GM18517 (cell line): ENCODE measurements around the gene PLD1.
"Not testable (repeated sequence)": the region's sequence is repeated elsewhere in the genome, so short reads cannot be mapped to it uniquely, and the experiment has no call there.

Source experiments
- ATAC-seq: cut with Tn5 transposase; IDR thresholded peaks from one replicate; pipeline ENCODE4 v1.9.1; 2021; ENCODE audit warnings: mild to moderate bottlenecking, moderate library complexity; ENCODE audit not compliant: unreplicated experiment

PLD1 gene

GRCh38 chr3:171815973-171816595 lies 5.8 kb upstream of the PLD1 start:
- no peak for ATAC-seq

GRCh38 chr3:171814662-171815061 lies 4.4 kb upstream of the PLD1 start:
- not testable (repeated sequence) for ATAC-seq

GRCh38 chr3:171813897-171814460 lies 3.7 kb upstream of the PLD1 start:
- peak; percentile 48 for ATAC-seq

GRCh38 chr3:171813278-171813896 lies 3.1 kb upstream of the PLD1 start:
- ATAC-seq, result no peak

GRCh38 chr3:171812811-171813210 lies 2.5 kb upstream of the PLD1 start:
- no peak for ATAC-seq

- ATAC-seq, result no peak
Observed at GRCh38 chr3:171811913-171812335, 1.6 kb upstream of the PLD1 start.

- no peak for ATAC-seq
Observed at GRCh38 chr3:171811295-171811912, 1.1 kb upstream of the PLD1 start.

GRCh38 chr3:171810629-171811294 lies 479 bp upstream of the PLD1 start:
- no peak for ATAC-seq

- ATAC-seq, result peak; percentile 37
Observed at GRCh38 chr3:171809611-171809860, 747 bp downstream of the PLD1 start.

GRCh38 chr3:171807806-171808205 lies 2.5 kb downstream of the PLD1 start:
- no peak for ATAC-seq

- ATAC-seq, result no peak
Observed at GRCh38 chr3:171807129-171807675, 3.1 kb downstream of the PLD1 start.

- no peak for ATAC-seq
Observed at GRCh38 chr3:171806200-171807128, 3.8 kb downstream of the PLD1 start.

- no peak for ATAC-seq
Observed at GRCh38 chr3:171805687-171806086, 4.6 kb downstream of the PLD1 start.

GRCh38 chr3:171804618-171805389 lies 5.5 kb downstream of the PLD1 start:
- no peak for ATAC-seq

GRCh38 chr3:171803044-171803443 lies 7.2 kb downstream of the PLD1 start:
- no peak for ATAC-seq

- ATAC-seq, result peak; percentile 46
Observed at GRCh38 chr3:171802590-171802956, 7.7 kb downstream of the PLD1 start.

- ATAC-seq, result peak; percentile 31
Observed at GRCh38 chr3:171801738-171802589, 8.3 kb downstream of the PLD1 start.

- ATAC-seq, result no peak
Observed at GRCh38 chr3:171799501-171799900, 10.8 kb downstream of the PLD1 start.

GRCh38 chr3:171797873-171798272 lies 12.4 kb downstream of the PLD1 start:
- no peak for ATAC-seq
